HCT116 (cell line): ENCODE measurements around the gene LDB2. TPM values are rescaled to one million over a fixed set of nuclear protein-coding genes. Genes with fewer than 3 reads are reported as not detected.

Source experiments
- ATAC-seq: fragments of 200-7000 bp; cut with Tn5 transposase; 2 replicates; pipeline ENCODE4 v1.9.1; 2020; ENCODE audit warnings: mild to moderate bottlenecking, moderate library complexity
- BruUV-seq: library from RNA; stranded (reverse); fragments of 400-500 nt; replicated peaks from 2 replicates; lab custom pipeline; 2021; lab: Mats Ljungman, UMichigan
- CTCF ChIA-PET: fragments of 300-600 bp; sonication (Branson Sonifier 250); formaldehyde crosslinking; loops from one replicate; lab custom pipeline; 2021; ENCODE audit warnings: antibody characterized with exemption; lab: Charles Lee
- POLR2A ChIA-PET: fragments of 300-600, 350-600 bp; sonication (Branson Sonifier 250); formaldehyde crosslinking; loops from one replicate; lab custom pipeline; 2021; ENCODE audit warnings: antibody characterized with exemption; lab: Charles Lee
- RAD21 ChIA-PET, 2 experiments: fragments of 300-600 bp; sonication (Branson Sonifier 250); formaldehyde crosslinking; loops; one replicate each; lab custom pipeline; 2023; ENCODE audit warnings: low total read pairs in 2 of 2; ENCODE audit not compliant: uncharacterized antibody in 2 of 2, unreplicated experiment in 2 of 2, low non-redundant PET in 1 of 2; lab: Charles Lee
- DNase-seq: peaks from one replicate; pipeline ENCODE4 v3.0.0-alpha.2; 2010; ENCODE audit warnings: low read depth, low spot score
- H2AFZ ChIP-seq: fragments of 200-600 bp; shearing (Covaris generic), sonication (generic); 2 replicates; pipeline ENCODE4 v1.6.1; 2017; ENCODE audit warnings: low read depth, mixed run types, mixed read lengths, antibody characterized with exemption, low read length; ENCODE audit not compliant: poor library complexity, severe bottlenecking
- H3K27ac ChIP-seq: 2 replicates; pipeline ENCODE4 v1.5.1; 2012; ENCODE audit warnings: low read depth, low read length
- H3K27me3 ChIP-seq: fragments of 200-600 bp; sonication (generic); 2 replicates; pipeline ENCODE4 v1.6.1; 2016; ENCODE audit warnings: mixed run types, low read length, mixed read lengths; ENCODE audit not compliant: insufficient read depth
- H3K36me3 ChIP-seq, 2 experiments: fragments of 200-500 bp in 1 of 2; fragments of 200-600 bp in 1 of 2; sonication (Bioruptor generic) in 1 of 2; sonication (generic) in 1 of 2; 2 replicates each; pipeline versions ENCODE4 v1.5.1 to v1.6.1; 2014 to 2016; ENCODE audit warnings: low read length in 2 of 2, inconsistent platforms in 1 of 2, mixed read lengths in 1 of 2, mixed run types in 1 of 2; ENCODE audit not compliant: insufficient read depth in 2 of 2, control insufficient read depth in 1 of 2
- H3K4me1 ChIP-seq, 2 experiments: fragments of 200-600 bp in 1 of 2; sonication (generic) in 1 of 2; 2 replicates each; pipeline versions ENCODE4 v1.5.1 to v1.6.1; 2012 to 2017; ENCODE audit warnings: low read length in 2 of 2, inconsistent platforms in 1 of 2, mild to moderate bottlenecking in 1 of 2, mixed read lengths in 1 of 2, mixed run types in 1 of 2, moderate library complexity in 1 of 2; ENCODE audit not compliant: insufficient read depth in 2 of 2, control insufficient read depth in 1 of 2
- H3K4me2 ChIP-seq: fragments of 200-600 bp; sonication (generic); 2 replicates; pipeline ENCODE4 v1.6.1; 2017; ENCODE audit warnings: mixed run types, low read length, mixed read lengths
- H3K4me3 ChIP-seq, 2 experiments: fragments of 200-600 bp in 1 of 2; sonication (generic) in 1 of 2; replicated peaks in 1 of 2; 2 replicates each; pipeline ENCODE4 v1.5.1; 2011 to 2016; ENCODE audit warnings: low read length in 2 of 2, control low read depth in 1 of 2, low read depth in 1 of 2, mild to moderate bottlenecking in 1 of 2, mixed read lengths in 1 of 2, mixed run types in 1 of 2
- H3K79me2 ChIP-seq: fragments of 200-600 bp; sonication (generic); 2 replicates; pipeline ENCODE4 v1.6.1; 2017; ENCODE audit warnings: mild to moderate bottlenecking, mixed run types, low read length, moderate library complexity, mixed read lengths; ENCODE audit not compliant: insufficient read depth
- H3K9ac ChIP-seq: fragments of 200-600 bp; sonication (generic); 2 replicates; pipeline ENCODE4 v1.6.1; 2016; ENCODE audit warnings: low read length, mixed read lengths
- H3K9me2 ChIP-seq: fragments of 200-600 bp; sonication (generic), shearing (Covaris generic); 2 replicates; pipeline ENCODE4 v1.6.1; 2017; ENCODE audit warnings: mixed run types, mild to moderate bottlenecking, moderate library complexity; ENCODE audit not compliant: insufficient read depth
- H3K9me3 ChIP-seq, 2 experiments: fragments of 200-500 bp in 1 of 2; fragments of 200-600 bp in 1 of 2; sonication (Bioruptor generic) in 1 of 2; sonication (generic) in 1 of 2; 2 replicates each; pipeline ENCODE4 v1.6.1; 2014 to 2017; ENCODE audit warnings: low read length in 2 of 2, mixed read lengths in 2 of 2, inconsistent platforms in 1 of 2, low read depth in 1 of 2, mild to moderate bottlenecking in 1 of 2, mixed run types in 1 of 2, moderate library complexity in 1 of 2; ENCODE audit not compliant: control insufficient read depth in 1 of 2, insufficient read depth in 1 of 2
- H4K20me1 ChIP-seq: fragments of 200-600 bp; sonication (generic), shearing (Covaris generic); 2 replicates; pipeline ENCODE4 v1.6.1; 2017; ENCODE audit warnings: mixed run types, mild to moderate bottlenecking, moderate library complexity; ENCODE audit not compliant: insufficient read depth
- CTCF ChIP-seq, 3 experiments: fragments of 200-600 bp in 1 of 3; sonication (generic) in 1 of 3; IDR thresholded peaks in 2 of 3; conservative IDR thresholded peaks in 1 of 3; 2 replicates each; pipeline ENCODE4 v1.5.1; 2012 to 2017; ENCODE audit warnings: low read depth in 2 of 3, low read length in 2 of 3, antibody characterized with exemption in 1 of 3, borderline replicate concordance in 1 of 3, control low read depth in 1 of 3, mild to moderate bottlenecking in 1 of 3, mixed read lengths in 1 of 3, mixed run types in 1 of 3, moderate library complexity in 1 of 3; ENCODE audit not compliant: insufficient read depth in 1 of 3
- JUND ChIP-seq: IDR thresholded peaks from 2 replicates; pipeline ENCODE4 v1.6.1; 2012
- RAD21 ChIP-seq: IDR thresholded peaks from 2 replicates; pipeline ENCODE4 v1.6.1; 2012; ENCODE audit warnings: low read depth, mild to moderate bottlenecking
- SIN3A ChIP-seq: IDR thresholded peaks from 2 replicates; pipeline ENCODE4 v1.6.1; 2012; ENCODE audit warnings: low read depth
- YY1 ChIP-seq: IDR thresholded peaks from 2 replicates; pipeline ENCODE4 v1.6.1; 2011; ENCODE audit warnings: low read length, low read depth, moderate library complexity, mild to moderate bottlenecking; ENCODE audit not compliant: insufficient replicate concordance; ENCODE audit errors: extremely low read depth
- ZBTB33 ChIP-seq: IDR thresholded peaks from 2 replicates; pipeline ENCODE4 v1.6.1; 2011; ENCODE audit warnings: mild to moderate bottlenecking, low read length, moderate library complexity; ENCODE audit not compliant: insufficient replicate concordance; ENCODE audit errors: extremely low read depth
- intact Hi-C: fragments of 100-400 bp; cut with micrococcal nuclease; formaldehyde crosslinking; loops from 2 replicates; pipeline ENCODE4 v1.10.0; 2022
- total RNA-seq: library from RNA; stranded (reverse); gene quantifications from one replicate; pipeline ENCODE4 v1.2.1, GENCODE V29; 2021; ENCODE audit not compliant: unreplicated experiment

LDB2 gene
- total RNA-seq, 1 experiment from 2014 or later: 0.12 TPM

DNA sequence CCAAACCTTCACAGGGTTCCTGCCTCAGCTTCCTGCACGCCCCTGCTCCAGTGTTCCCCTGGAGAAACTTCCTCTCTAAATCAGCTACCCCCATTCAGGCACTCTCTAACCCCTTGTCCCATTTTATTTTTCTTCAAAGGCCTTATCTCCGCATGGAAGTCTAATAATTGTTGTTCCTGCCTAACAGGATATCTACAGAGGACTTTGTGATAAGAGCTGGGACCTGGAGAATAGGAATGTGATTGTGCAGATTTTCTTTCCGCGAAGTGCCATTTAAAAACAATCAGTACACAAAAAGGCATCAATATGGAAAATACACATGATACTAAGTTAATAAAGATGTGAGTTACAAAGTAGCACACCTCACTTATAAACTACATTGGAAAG lies 32.6 kb downstream of the LDB2 start:
- Histone ChIP-seq H4K20me1 (no peaks in the 10 kb centered on the region), H3K9me2 (no peaks in the 10 kb centered on the region), H2AFZ (no peak overlapping the region), H3K9ac (no peak overlapping the region), H3K36me3 (no peaks in the 10 kb centered on the region), H3K27ac (no peak overlapping the region), H3K27me3 (0 out of 2 replicates have a peak, but pooled peaks cover 5% of the 10 kb centered on the region), H3K4me3 (no peak overlapping the region), H3K4me1 (peaks cover 2 to 5% of the 10 kb centered on the region in 2 experiments; a peak in 2 of 4 replicates), H3K4me2 (no peak overlapping the region), H3K9me3 (no peaks in the 10 kb centered on the region), H3K79me2 (no peaks in the 10 kb centered on the region)
- BruUV-seq: no TSS peak
- CTCF ChIA-PET: no interaction called here
- DNase-seq: no peak
- RAD21 ChIA-PET: no interaction called here
- TF ChIP-seq CTCF (IDR thresholded peaks at IDR 0.05 in 2 of 3, conservative IDR thresholded peaks at IDR 0.05 in 1 of 3; ENCODE audit: borderline replicate concordance in 1 of 3, insufficient read depth in 1 of 3, low read depth in 2 of 3, low read length in 2 of 3) (no peak), SIN3A (no peak), YY1 (no peak), JUND (no peak), ZBTB33 (no peak), RAD21 (no peak)
- intact Hi-C loops: no loop called here
- no peak for ATAC-seq
- POLR2A ChIA-PET: no interaction called here
